ENCODE data around the gene OR6K6. TPM values are rescaled to one million over a fixed set of nuclear protein-coding genes. Genes with fewer than 3 reads are reported as not detected.

OR6K6 gene
- total RNA-seq, 1 donor from 2014 or later: not detected

DNA sequence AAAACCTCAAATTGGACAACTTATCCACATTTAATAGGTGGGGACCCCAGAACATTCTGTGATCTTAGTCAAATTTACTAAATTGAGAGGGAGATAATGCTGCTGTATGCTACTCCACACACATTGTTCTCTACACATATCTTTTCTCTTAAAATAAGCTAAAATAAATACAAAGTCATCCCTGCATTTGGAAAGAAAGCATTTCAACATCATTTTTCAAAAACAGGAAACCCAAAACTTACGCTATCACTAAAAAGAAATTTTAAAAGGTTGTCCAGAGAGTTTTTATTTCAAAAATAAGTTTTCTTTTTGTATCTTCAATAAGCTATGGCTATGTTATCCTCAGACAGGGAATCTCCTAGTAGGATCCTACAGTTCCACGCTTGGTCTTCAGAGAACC lies 46.0 kb downstream of the OR6K6 start:
- no peak for DNase-seq (ENCODE audit: extremely low read depth, low read depth, low spot score)

DNA sequence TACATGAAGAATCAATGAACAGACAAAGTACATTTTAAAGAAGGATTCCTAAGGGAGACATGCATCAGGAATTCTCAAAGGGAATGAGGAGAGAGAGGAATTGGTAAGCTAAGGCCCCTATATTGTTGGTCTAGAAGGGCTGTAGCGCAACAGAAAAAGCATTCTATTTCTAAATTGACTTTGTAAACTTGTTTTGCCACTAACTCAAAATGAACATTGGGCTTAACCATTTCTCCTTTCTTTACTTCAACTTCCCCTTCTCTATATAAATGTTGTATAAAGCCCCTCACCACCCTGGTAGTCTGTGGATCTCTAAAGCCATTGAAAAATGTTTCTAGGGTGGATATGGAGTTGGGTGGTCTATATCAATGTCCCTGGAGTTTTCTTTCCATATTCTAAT lies 46.9 kb downstream of the OR6K6 start:
- DNase-seq (ENCODE audit: extremely low read depth, low read depth, low spot score): no peak

DNA sequence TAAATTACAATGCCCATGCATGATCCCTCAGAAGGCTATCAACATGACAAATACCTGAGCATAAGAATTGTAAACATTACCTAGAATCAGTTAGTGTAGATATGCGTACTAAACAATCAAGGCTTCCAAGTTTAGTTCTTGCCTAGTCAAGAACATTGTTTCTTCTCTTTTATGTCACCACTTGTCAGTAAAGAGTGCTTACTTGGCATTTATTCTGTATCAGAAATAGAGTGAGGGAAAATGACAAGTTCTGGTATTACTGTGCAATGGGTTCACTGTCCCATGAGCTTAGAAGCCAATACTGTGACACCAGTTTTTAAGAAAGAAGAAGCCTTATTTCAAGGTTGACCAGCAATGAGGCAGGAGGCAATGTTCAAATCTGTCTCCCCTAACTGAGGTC lies 49.2 kb downstream of the OR6K6 start:
- DNase-seq (ENCODE audit: extremely low read depth, low read depth, low spot score): no peak

Other genes with a start within 250 kb of the OR6K6 start
- not detected in 2 replicates for gene OR6Y1, start 200.3 kb upstream of the OR6K6 start, total RNA-seq
- gene OR6P1, start 184.1 kb upstream of the OR6K6 start, total RNA-seq: not detected in 2 replicates
- gene OR10X1, start 174.8 kb upstream of the OR6K6 start, total RNA-seq: not detected in 2 replicates
- gene OR10Z1, start 149.5 kb upstream of the OR6K6 start, total RNA-seq: not detected in 2 replicates
- gene SPTA1, start 68.0 kb upstream of the OR6K6 start, total RNA-seq: not detected in 2 replicates
- not detected in 2 replicates for gene OR6K2, start 54.1 kb upstream of the OR6K6 start, total RNA-seq
- gene OR6K3, start 34.0 kb upstream of the OR6K6 start, total RNA-seq: not detected in 2 replicates
- gene OR6N1, start 17.5 kb downstream of the OR6K6 start, total RNA-seq: not detected in 2 replicates
- not detected in 2 replicates for gene OR6N2, start 26.5 kb downstream of the OR6K6 start, total RNA-seq
- gene MNDA, start 76.6 kb downstream of the OR6K6 start, total RNA-seq: not detected in 2 replicates
- gene PYHIN1, start 176.8 kb downstream of the OR6K6 start, total RNA-seq: not detected in 2 replicates

Data from glomerular endothelial cell (primary cell).